Ishikawa (cell line): ENCODE data around the gene ANKRD44.

Experiments
- CEBPB ChIP-seq: IDR thresholded peaks from 2 replicates; pipeline ENCODE4 v1.6.1; 2012
- CREB1 ChIP-seq: IDR thresholded peaks from 2 replicates; pipeline ENCODE4 v1.6.1; 2012; ENCODE audit warnings: low read depth
- EP300 ChIP-seq: IDR thresholded peaks from 2 replicates; pipeline ENCODE4 v1.6.1; 2012; ENCODE audit warnings: borderline replicate concordance
- FOXM1 ChIP-seq: IDR thresholded peaks from 2 replicates; pipeline ENCODE4 v1.6.1; 2012; ENCODE audit warnings: low read depth, borderline replicate concordance
- RAD21 ChIP-seq: IDR thresholded peaks from 2 replicates; pipeline ENCODE4 v1.6.1; 2012; ENCODE audit warnings: low read depth
- TAF1 ChIP-seq: IDR thresholded peaks from 2 replicates; pipeline ENCODE4 v1.6.1; 2012; ENCODE audit warnings: low read depth, mild to moderate bottlenecking
- YY1 ChIP-seq: IDR thresholded peaks from 2 replicates; pipeline ENCODE4 v1.6.1; 2012; ENCODE audit warnings: low read depth

DNA sequence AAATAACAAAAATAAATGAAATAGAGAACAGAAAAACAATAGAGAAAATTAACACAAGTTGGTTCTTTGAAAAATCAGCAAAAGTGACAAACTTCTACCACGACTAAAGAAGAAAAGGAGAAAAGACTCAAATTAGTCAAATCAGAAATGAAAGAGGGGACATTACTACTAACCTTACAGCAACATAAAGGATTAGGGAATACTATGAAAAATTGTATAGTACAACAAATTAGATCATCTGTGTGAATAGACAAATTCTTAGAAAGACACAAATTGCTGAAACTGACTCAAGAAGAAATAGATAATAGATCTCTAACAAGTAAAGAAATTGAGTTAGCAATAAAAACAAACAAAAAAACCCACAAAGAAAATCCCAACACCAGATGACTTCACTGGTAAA is 335.6 kb downstream of the ANKRD44 start:
- TF ChIP-seq EP300 (no peak), CREB1 (no peak), RAD21 (no peak), YY1 (no peak), TAF1 (no peak), CEBPB (no peak), FOXM1 (no peak)
